K562 (cell line): Measurements from ENCODE around the gene AFF2. TPM values are rescaled to one million over a fixed set of nuclear protein-coding genes. Genes with fewer than 3 reads are reported as not detected.

Experiments used
- ATAC-seq: fragments of 200-7000 bp; cut with Tn5 transposase; 3 replicates; pipeline ENCODE4 v1.9.1; 2020; ENCODE audit warnings: moderate library complexity
- BruUV-seq: library from RNA; stranded (reverse); fragments of 400-500 nt; replicated peaks from 2 replicates; lab custom pipeline; 2021; lab: Mats Ljungman, UMichigan
- CTCF ChIA-PET: fragments of 300-600 bp; formaldehyde crosslinking; extraction: SDS; loops from one replicate; lab custom pipeline; 2021; ENCODE audit warnings: low intra/inter-chr PET ratio; lab: Yijun Ruan, JAX
- POLR2A ChIA-PET: fragments of 300-600, 350-650 bp; sonication (Branson Sonifier 250); formaldehyde crosslinking; extraction: SDS; loops from one replicate; lab custom pipeline; 2021; ENCODE audit warnings: antibody characterized with exemption, inconsistent platforms; lab: Yijun Ruan, JAX
- DNase-seq, 4 experiments: peaks; one replicate each; pipeline versions ENCODE4 v3.0.0 to v3.0.0-alpha.2; 2011 to 2018; ENCODE audit warnings: low spot score in 3 of 4, mixed read lengths in 3 of 4; ENCODE audit errors: extremely low read depth in 1 of 4
- FAIRE-seq: peaks from 2 replicates; lab custom pipeline; 2011; peaks lifted over from hg19 to GRCh38; lab: Jason Lieb, UNC
- H2AFZ ChIP-seq: 2 replicates; pipeline ENCODE4 v1.6.0; 2011; ENCODE audit warnings: low read depth, low read length, control low read depth, inconsistent platforms
- H3K27ac ChIP-seq: fragments of 200-600 bp; 3 replicates; pipeline ENCODE4 v1.8.0; 2011; ENCODE audit warnings: low read depth, mild to moderate bottlenecking, control low read depth, inconsistent platforms, low read length, moderate library complexity, mixed read lengths; ENCODE audit errors: extremely low read depth
- H3K27me3 ChIP-seq, 2 experiments: fragments of 300-600 bp in 1 of 2; 2 replicates in 1 of 2; 3 replicates in 1 of 2; pipeline versions ENCODE4 v1.6.0 to v1.8.0; 2011; ENCODE audit warnings: inconsistent platforms in 2 of 2, low read length in 2 of 2, mild to moderate bottlenecking in 1 of 2, mixed read lengths in 1 of 2, moderate library complexity in 1 of 2; ENCODE audit not compliant: control insufficient read depth in 2 of 2, insufficient read depth in 2 of 2
- H3K36me3 ChIP-seq: fragments of 300-600 bp; 3 replicates; pipeline ENCODE4 v1.8.0; 2011; ENCODE audit warnings: mild to moderate bottlenecking, low read length, inconsistent platforms; ENCODE audit not compliant: control insufficient read depth, insufficient read depth
- H3K4me1 ChIP-seq, 2 experiments: fragments of 200-600 bp in 1 of 2; replicated peaks in 1 of 2; 2 replicates in 1 of 2; 3 replicates in 1 of 2; pipeline versions ENCODE4 v1.5.1 to v1.8.0; 2011; ENCODE audit warnings: inconsistent platforms in 2 of 2, low read length in 2 of 2, mild to moderate bottlenecking in 1 of 2, mixed read lengths in 1 of 2, moderate library complexity in 1 of 2; ENCODE audit not compliant: control insufficient read depth in 2 of 2, insufficient read depth in 2 of 2
- H3K4me2 ChIP-seq: 2 replicates; pipeline ENCODE4 v1.6.1; 2011; ENCODE audit warnings: low read length, control low read depth, inconsistent platforms, mixed read lengths; ENCODE audit not compliant: insufficient read depth
- H3K4me3 ChIP-seq: fragments of 200-600 bp; sonication (generic), shearing (Covaris generic); 2 replicates; pipeline ENCODE4 v1.5.1; 2016; ENCODE audit warnings: control low read depth, inconsistent platforms
- H3K79me2 ChIP-seq: fragments of 200-600 bp; 3 replicates; pipeline ENCODE4 v1.8.0; 2011; ENCODE audit warnings: low read length, inconsistent platforms; ENCODE audit not compliant: control insufficient read depth, insufficient read depth
- H3K9ac ChIP-seq, 2 experiments: 2 replicates each; pipeline versions ENCODE4 v1.6.0 to v1.6.1; 2011; ENCODE audit warnings: low read depth in 2 of 2, low read length in 2 of 2, control low read depth in 1 of 2, inconsistent platforms in 1 of 2, mild to moderate bottlenecking in 1 of 2, mixed read lengths in 1 of 2; ENCODE audit not compliant: insufficient read depth in 1 of 2
- H3K9me1 ChIP-seq: one replicate; pipeline ENCODE4 v1.6.0; 2011; ENCODE audit warnings: inconsistent platforms, mild to moderate bottlenecking, low read length, moderate library complexity; ENCODE audit not compliant: control insufficient read depth, insufficient read depth
- H3K9me3 ChIP-seq: replicated peaks from 2 replicates; pipeline ENCODE4 v1.5.1; 2011; ENCODE audit warnings: low read depth, low read length, inconsistent platforms; ENCODE audit not compliant: control insufficient read depth, insufficient read depth
- H4K20me1 ChIP-seq: replicated peaks from 2 replicates; pipeline ENCODE4 v1.6.1; 2011; ENCODE audit warnings: low read length, inconsistent platforms, mixed read lengths; ENCODE audit not compliant: control insufficient read depth, insufficient read depth
- ARID4B ChIP-seq: sonication (generic); formaldehyde crosslinking; IDR thresholded peaks from 2 replicates; pipeline ENCODE4 v1.8.0; 2022; ENCODE audit warnings: mild to moderate bottlenecking, missing genetic modification reagents
- ETV5 ChIP-seq: sonication (generic); formaldehyde crosslinking; IDR thresholded peaks from 2 replicates; pipeline ENCODE4 v1.4.0; 2020; ENCODE audit warnings: low read depth, mild to moderate bottlenecking, missing genetic modification reagents
- GABPA ChIP-seq: fragments of 200-800 bp; sonication (Bioruptor generic); conservative IDR thresholded peaks from 2 replicates; pipeline ENCODE4 v1.6.1; 2016; ENCODE audit warnings: low read depth, missing genetic modification characterization, missing compliant biosample characterization
- KDM1A ChIP-seq, 2 experiments: fragments of 450-650 bp; IDR thresholded peaks; 2 replicates each; pipeline ENCODE4 v1.6.1; 2016; ENCODE audit warnings: mild to moderate bottlenecking in 2 of 2
- PTRF ChIP-seq: fragments of 450-650 bp; IDR thresholded peaks from 2 replicates; pipeline ENCODE4 v1.6.1; 2016; ENCODE audit warnings: mild to moderate bottlenecking, missing genetic modification characterization, missing compliant biosample characterization
- REST ChIP-seq, 2 experiments: fragments of 450-650 bp; formaldehyde crosslinking in 1 of 2; IDR thresholded peaks; 2 replicates each; pipeline versions ENCODE4 v1.4.0 to v1.6.1; 2014 to 2020; ENCODE audit warnings: mild to moderate bottlenecking in 2 of 2, borderline replicate concordance in 1 of 2, low read depth in 1 of 2
- ZNF121 ChIP-seq: sonication (generic); formaldehyde crosslinking; conservative IDR thresholded peaks from 2 replicates; pipeline ENCODE4 v1.8.0; 2022; ENCODE audit warnings: missing genetic modification reagents
- WGBS: fragments of 100-300 bp; shearing (Covaris generic); methylation state at CpG from one replicate; pipeline ENCODE4 v1.1.6; 2016; ENCODE audit warnings: low coverage, mixed read lengths; ENCODE audit not compliant: insufficient coverage; ENCODE audit errors: missing lambda C conversion rate; 5-methylcytosine and 5-hydroxymethylcytosine counted together
- in situ Hi-C: fragments of 300-500 bp; cut with MboI; formaldehyde crosslinking; loops from 4 replicates; pipeline ENCODE4 v1.15.0; 2018; ENCODE audit warnings: inconsistent platforms, mixed read lengths
- intact Hi-C: fragments of 100-400 bp; cut with micrococcal nuclease; formaldehyde crosslinking; loops from 2 replicates; pipeline ENCODE4 v1.14.2; 2022
- polyA plus RNA-seq, 8 experiments: library from polyadenylated mRNA; depleted of rRNA in 4 of 8; stranded (reverse) in 5 of 8; unstranded in 3 of 8; fragments of >200 nt; fragmentation: Nextera tagmentation in 2 of 8; fragmentation: Illumina TruSeq in 1 of 8; extraction: Ambion mirVana in 2 of 8; extraction: Trizol in 1 of 8; gene quantifications; 2 replicates each; pipeline versions ENCODE4 v1.2.1 to v1.2.3, GENCODE V29; 2011 to 2014; ENCODE audit warnings: inconsistent platforms in 1 of 8, missing spikeins in 1 of 8
- total RNA-seq, 7 experiments: library from RNA; depleted of rRNA in 6 of 7; stranded (reverse); fragments of >200 nt in 6 of 7; fragmentation: Illumina TruSeq in 2 of 7; extraction: Trizol in 2 of 7; gene quantifications; 2 replicates each; pipeline versions ENCODE4 v1.2.1 to v1.2.3, GENCODE V29; 2011 to 2021; ENCODE audit warnings: low replicate concordance in 1 of 7

The AFF2 gene
- total and polyA plus RNA-seq, 9 of the 15 experiments (the other 6 are each of a cell fraction or from before 2014, with no cell fraction given): 0.01 to 0.20 (median 0.07) TPM

- no peak for TF ChIP-seq ARID4B (CRISPR knock-in tag)
- TF ChIP-seq, all 486 proteins: peak for 0
Measured at GRCh38 chrX:148823986-148824385, 323.6 kb downstream of the AFF2 start (continued).

GRCh38 chrX:148825696-148826095, 325.3 kb downstream of the AFF2 start:
- Histone ChIP-seq H3K79me2 (no peaks in the 10 kb centered on the region), H3K9ac (no peak overlapping the region), H3K27me3 (no peaks in the 10 kb centered on the region), H3K9me1 (no peaks in the 10 kb centered on the region), H2AFZ (no peak overlapping the region), H3K4me3 (no peak overlapping the region), H3K36me3 (no peaks in the 10 kb centered on the region), H3K4me2 (no peak overlapping the region), H3K9me3 (no peaks in the 10 kb centered on the region), H4K20me1 (no peaks in the 10 kb centered on the region), H3K4me1 (no peaks in the 10 kb centered on the region), H3K27ac (no peak overlapping the region)
- no TSS peak for BruUV-seq
- no peak for DNase-seq
- CTCF ChIA-PET: no interaction called here
- intact Hi-C loops (no loop called here), in situ Hi-C loops (no loop called here)
- no peak for ATAC-seq
- no peak for FAIRE-seq
- WGBS: 0% methylated on average over 2 of the region's 2 CpGs
- POLR2A ChIA-PET: no interaction called here
- no peak for TF ChIP-seq GABPA (tag)
- no peak for TF ChIP-seq ZNF121 (CRISPR knock-in tag)
- no peak for TF ChIP-seq ETV5 (CRISPR knock-in tag)
- no peak for TF ChIP-seq KDM1A (IDR thresholded peaks at IDR 0.05)
- no peak for TF ChIP-seq PTRF (tag)
- TF ChIP-seq REST (IDR thresholded peaks at IDR 0.05; ENCODE audit: borderline replicate concordance): no peak
- no peak for TF ChIP-seq REST (CRISPR knock-in tag; IDR thresholded peaks at IDR 0.05; ENCODE audit: low read depth)
